Measurements from ENCODE around the gene PSORS1C1. TPM values are rescaled to one million over a fixed set of nuclear protein-coding genes. Genes with fewer than 3 reads are reported as not detected.

The PSORS1C1 gene
- total RNA-seq, 1 donor from 2014 or later, result 10.5 TPM

GRCh38 chr6:31116661-31117385, 2.2 kb downstream of the PSORS1C1 start:
- Histone ChIP-seq H3K27me3 (ENCODE audit: low read depth) (no peaks in the 10 kb centered on the region), H3K27ac (no peak overlapping the region), H3K4me1 (peaks cover 20% of the 10 kb centered on the region), H3K36me3 (no peaks in the 10 kb centered on the region), H3K4me3 (no peak overlapping the region), H3K9me3 (no peaks in the 10 kb centered on the region)
- intact Hi-C loops (cut with DNase I), result no loop called here
- TF ChIP-seq CTCF (IDR thresholded peaks at IDR 0.05), result no peak
- no peak for ATAC-seq
- DNase-seq, result no peak

GRCh38 chr6:31118178-31118577, 3.6 kb downstream of the PSORS1C1 start:
- no peaks in the 10 kb centered on the region for H3K9me3 ChIP-seq

GRCh38 chr6:31120151-31120915, 5.7 kb downstream of the PSORS1C1 start, which contains the start of gene CDSN:
Gene CDSN (minus strand): TSS chr6:31120446. CDS start chr6:31120419, 27 bp downstream.
- no peak for TF ChIP-seq CTCF (IDR thresholded peaks at IDR 0.05)
- Histone ChIP-seq H3K4me1 (peaks cover 23% of the 10 kb centered on the region), H3K36me3 (no peaks in the 10 kb centered on the region), H3K27ac (no peak within 1 kb of the TSS), H3K4me3 (no peak within 1 kb of the TSS), H3K9me3 (no peaks in the 10 kb centered on the region), H3K27me3 (ENCODE audit: low read depth) (no peaks in the 10 kb centered on the region)
- intact Hi-C loops (cut with DNase I), result no loop called here
- no peak for DNase-seq
- ATAC-seq, result no peak

More at GRCh38 chr6:31118178-31118577, 3.6 kb downstream of the PSORS1C1 start:
- DNase-seq, result no peak
- Histone ChIP-seq H3K27ac (no peak overlapping the region), H3K36me3 (no peaks in the 10 kb centered on the region), H3K4me1 (peaks cover 32% of the 10 kb centered on the region), H3K4me3 (no peak overlapping the region), H3K27me3 (ENCODE audit: low read depth) (no peaks in the 10 kb centered on the region)
- ATAC-seq, result no peak
- TF ChIP-seq CTCF (IDR thresholded peaks at IDR 0.05), result no peak
- intact Hi-C loops (cut with DNase I), result no loop called here

GRCh38 chr6:31121131-31121790, 6.7 kb downstream of the PSORS1C1 start:
- H3K36me3 ChIP-seq, result no peaks in the 10 kb centered on the region
- no peak for DNase-seq
- no peaks in the 10 kb centered on the region for H3K9me3 ChIP-seq
- peaks cover 17% of the 10 kb centered on the region for H3K4me1 ChIP-seq
- H3K4me3 ChIP-seq, result no peak overlapping the region
- ATAC-seq, result no peak
- intact Hi-C loops (cut with DNase I), result no loop called here
- H3K27me3 ChIP-seq (ENCODE audit: low read depth), result no peaks in the 10 kb centered on the region
- no peak overlapping the region for H3K27ac ChIP-seq
- TF ChIP-seq CTCF (IDR thresholded peaks at IDR 0.05), result no peak

- H3K27ac ChIP-seq, result no peak overlapping the region
- DNase-seq (peak; percentile 63), ATAC-seq (peak; percentile 24 to 81)
- H3K4me3 ChIP-seq, result no peak overlapping the region
- no peak for TF ChIP-seq CTCF (IDR thresholded peaks at IDR 0.05)
- no peaks in the 10 kb centered on the region for H3K36me3 ChIP-seq
- H3K27me3 ChIP-seq (ENCODE audit: low read depth), result no peaks in the 10 kb centered on the region
- no peaks in the 10 kb centered on the region for H3K9me3 ChIP-seq
- intact Hi-C loops (cut with DNase I), result no loop called here
- H3K4me1 ChIP-seq, result peaks cover 17% of the 10 kb centered on the region
Measured at GRCh38 chr6:31122791-31123706, 8.4 kb downstream of the PSORS1C1 start.
